Adrenal gland (tissue), 12 donors: ENCODE results near the gene AMACR. TPM values are rescaled to one million over a fixed set of nuclear protein-coding genes. Genes with fewer than 3 reads are reported as not detected.

ENCODE experiments used
- DNase-seq, 7 donors: peaks; one replicate each; pipeline ENCODE4 v3.0.0-alpha.2; 2019 to 2020
- H3K27ac ChIP-seq, 5 donors: fragments of 200-600 bp; sonication (generic) in 4 of 5; 1 replicate in 3 of 5; 2 replicates in 2 of 5; pipeline versions ENCODE4 v1.5.1 to v1.8.0; 2016 to 2020; ENCODE audit warnings: mild to moderate bottlenecking in 1 of 5
- H3K27me3 ChIP-seq: fragments of 200-600 bp; 2 replicates; pipeline ENCODE4 v1.8.0; 2021
- H3K36me3 ChIP-seq, 2 donors: fragments of 200-600 bp; replicated peaks in 1 of 2; 1 replicate in 1 of 2; 2 replicates in 1 of 2; pipeline versions ENCODE4 v1.5.1 to v1.8.0; 2018 to 2022
- H3K4me1 ChIP-seq, 2 donors: fragments of 200-600 bp; replicated peaks in 1 of 2; 1 replicate in 1 of 2; 2 replicates in 1 of 2; pipeline versions ENCODE4 v1.5.1 to v1.8.0; 2018 to 2021
- H3K4me3 ChIP-seq, 4 donors: fragments of 200-600 bp; sonication (generic) in 3 of 4; one replicate each; pipeline ENCODE4 v1.5.1; 2016 to 2018
- H3K9me3 ChIP-seq, 3 donors: fragments of 200-600 bp; sonication (generic) in 1 of 3; replicated peaks in 1 of 3; 1 replicate in 2 of 3; 2 replicates in 1 of 3; pipeline versions ENCODE4 v1.5.1 to v1.8.0; 2016 to 2021
- CTCF ChIP-seq, 6 experiments: fragments of 450-650 bp in 4 of 6; fragments of 200-600 bp in 2 of 6; sonication (generic) in 1 of 6; IDR thresholded peaks; 1 replicate in 5 of 6; 2 replicates in 1 of 6; pipeline versions ENCODE4 v1.5.1 to v1.8.0; 2016 to 2021; ENCODE audit warnings: antibody characterized with exemption in 6 of 6, mild to moderate bottlenecking in 2 of 6, moderate library complexity in 1 of 6
- POLR2A ChIP-seq, 2 donors: fragments of 450-650 bp; IDR thresholded peaks; one replicate each; pipeline ENCODE4 v1.6.1; 2017; ENCODE audit warnings: antibody characterized with exemption in 2 of 2, mild to moderate bottlenecking in 2 of 2, moderate library complexity in 1 of 2
- WGBS, 4 donors: extraction: QIAGEN DNeasy Blood & Tissue Kit in 2 of 4; methylation state at CpG; one replicate each; pipeline versions ENCODE4 v1.1.5 to v1.1.7; 2013 to 2017; 5-methylcytosine and 5-hydroxymethylcytosine counted together
- intact Hi-C, 2 donors: fragments of 100-400 bp; cut with DNase I; formaldehyde crosslinking; loops; one replicate each; pipeline versions ENCODE4 v1.14.1 to v1.15.0; 2022 to 2023
- polyA plus RNA-seq, 3 donors: library from polyadenylated mRNA; stranded (reverse); fragments of 200-250 nt in 2 of 3; fragments of 350-450 nt in 1 of 3; fragmentation: Illumina TruSeq in 1 of 3; extraction: RNeasy Lipid Tissue Mini Kit (QIAGEN cat#74804) in 1 of 3; gene quantifications; one replicate each; pipeline ENCODE4 v1.2.3, GENCODE V29; 2013 to 2014
- total RNA-seq, 9 donors: library from RNA; depleted of rRNA in 4 of 9; stranded (reverse); fragments of >200 nt in 4 of 9; fragments of 120-200 nt in 1 of 9; fragmentation: NEBNext Ultra II Directional in 1 of 9; extraction: Animal tissue kit (Norgen Biotek cat#: 25700) in 1 of 9; gene quantifications; one replicate each; pipeline versions ENCODE4 v1.1.0 to v1.2.4, GENCODE V29; 2013 to 2023
- donor health status: healthy with polysubstance abuse.
- donor health status: Bipolar disorder and iron deficiency.
- donor health status: DM: yes; HTN: yes; CAD: no.
- donor health status: DM: no; HTN: no; CAD: no.
- donor health status: DM: no; HTN: no; CAD: no.
- donor health status: DM: yes; HTN: yes; CAD: no.

The AMACR gene
- total and polyA plus RNA-seq, 12 donors, result 9.2 to 46.5 (median 25.4) TPM

GRCh38 chr5:34055667-34056066 lies 47.8 kb upstream of the AMACR start:
- TF ChIP-seq POLR2A (IDR thresholded peaks at IDR 0.05), result no peak
- TF ChIP-seq CTCF (IDR thresholded peaks at IDR 0.05), result no peak
- Histone ChIP-seq H3K9me3 (no peaks in the 10 kb centered on the region), H3K4me1 (no peaks in the 10 kb centered on the region), H3K4me3 (no peak overlapping the region), H3K27ac (no peak overlapping the region), H3K27me3 (no peaks in the 10 kb centered on the region), H3K36me3 (no peaks in the 10 kb centered on the region)
- intact Hi-C loops, result no loop called here
- WGBS, 4 donors, result 75 to 88% (median 85%) methylated on average over 3 of the region's 3 CpGs
- DNase-seq, result no peak

- H3K4me3 ChIP-seq, result no peak overlapping the region
- 87 to 100% (median 93%) methylated on average over 1 of the region's 1 CpG for WGBS, 4 donors
- no peaks in the 10 kb centered on the region for H3K36me3 ChIP-seq
- no peak overlapping the region for H3K27ac ChIP-seq
- H3K4me1 ChIP-seq, result no peaks in the 10 kb centered on the region
- no peak for DNase-seq
- H3K27me3 ChIP-seq, result no peaks in the 10 kb centered on the region
- TF ChIP-seq POLR2A (IDR thresholded peaks at IDR 0.05), result no peak
- no peaks in the 10 kb centered on the region for H3K9me3 ChIP-seq
- intact Hi-C loops, result no loop called here
These were observed 46.5 kb upstream of the AMACR start for GRCh38 chr5:34054400-34054729.

- no peak overlapping the region for H3K27ac ChIP-seq
- TF ChIP-seq CTCF (IDR thresholded peaks at IDR 0.05) (no peak), POLR2A (IDR thresholded peaks at IDR 0.05) (no peak)
- no peak for DNase-seq
- WGBS, 4 donors, result 69 to 83% (median 79%) methylated on average over 5 of the region's 5 CpGs
- H3K9me3 ChIP-seq, result no peaks in the 10 kb centered on the region
- intact Hi-C loops, result no loop called here
- no peaks in the 10 kb centered on the region for H3K4me1 ChIP-seq
- H3K36me3 ChIP-seq, result no peaks in the 10 kb centered on the region
- H3K4me3 ChIP-seq, result no peak overlapping the region
- no peaks in the 10 kb centered on the region for H3K27me3 ChIP-seq
These were observed 45.9 kb upstream of the AMACR start for GRCh38 chr5:34053571-34054399.

- 35 to 86% (median 60%) methylated on average over 2 of the region's 2 CpGs for WGBS, 4 donors
- Histone ChIP-seq H3K27me3 (no peaks in the 10 kb centered on the region), H3K36me3 (no peaks in the 10 kb centered on the region), H3K4me1 (no peaks in the 10 kb centered on the region), H3K9me3 (no peaks in the 10 kb centered on the region), H3K4me3 (no peak overlapping the region), H3K27ac (no peak overlapping the region)
- DNase-seq, result no peak
- intact Hi-C loops, result no loop called here
- TF ChIP-seq CTCF (IDR thresholded peaks at IDR 0.05) (no peak), POLR2A (IDR thresholded peaks at IDR 0.05) (no peak)
These were observed 45.3 kb upstream of the AMACR start for GRCh38 chr5:34053133-34053532.
